Lower leg skin (tissue), 3 donors: ENCODE results near the gene PSENEN.

Source experiments
- CTCF ChIP-seq, 3 donors: fragments of 450-650 bp; IDR thresholded peaks; one replicate each; pipeline ENCODE4 v1.5.1; 2016; ENCODE audit warnings: antibody characterized with exemption in 3 of 3, mild to moderate bottlenecking in 3 of 3, moderate library complexity in 2 of 3
- POLR2A ChIP-seq, 2 donors: fragments of 450-650 bp; IDR thresholded peaks; one replicate each; pipeline ENCODE4 v1.6.1; 2016 to 2017; ENCODE audit warnings: antibody characterized with exemption in 2 of 2, mild to moderate bottlenecking in 1 of 2, moderate library complexity in 1 of 2

DNA sequence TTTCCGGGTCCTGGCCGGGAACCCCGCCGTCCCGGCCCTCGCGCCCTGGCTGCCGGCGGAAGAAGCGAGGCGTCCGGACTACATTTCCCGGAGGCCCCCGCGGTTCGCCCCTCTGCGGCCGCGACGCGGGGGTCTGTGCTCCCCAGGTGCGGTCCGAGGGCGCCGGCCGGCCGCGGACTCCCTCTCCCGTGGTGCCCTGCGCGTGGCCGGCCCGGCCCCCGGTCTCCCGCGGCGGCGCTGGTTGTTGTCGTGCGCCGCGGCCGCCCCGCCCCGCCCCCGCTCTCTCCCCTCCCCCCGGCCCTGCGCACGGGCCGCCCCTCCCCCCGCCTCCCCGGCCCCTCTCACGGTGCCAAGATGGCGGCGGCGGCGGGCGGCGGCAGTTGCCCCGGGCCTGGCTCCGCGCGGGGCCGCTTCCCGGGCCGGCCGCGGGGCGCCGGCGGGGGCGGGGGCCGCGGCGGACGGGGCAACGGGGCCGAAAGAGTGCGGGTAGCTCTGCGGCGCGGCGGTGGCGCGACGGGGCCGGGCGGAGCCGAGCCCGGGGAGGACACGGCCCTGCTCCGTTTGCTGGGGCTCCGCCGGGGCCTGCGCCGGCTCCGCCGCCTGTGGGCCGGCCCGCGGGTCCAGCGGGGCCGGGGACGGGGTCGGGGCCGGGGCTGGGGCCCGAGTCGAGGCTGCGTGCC is 27.6 kb upstream of the PSENEN start, which contains the start of gene KMT2B:
- no peak for TF ChIP-seq CTCF (IDR thresholded peaks at IDR 0.05)
- no peak for TF ChIP-seq POLR2A (IDR thresholded peaks at IDR 0.05)
